ENCODE data around the gene MXI1.

DNA sequence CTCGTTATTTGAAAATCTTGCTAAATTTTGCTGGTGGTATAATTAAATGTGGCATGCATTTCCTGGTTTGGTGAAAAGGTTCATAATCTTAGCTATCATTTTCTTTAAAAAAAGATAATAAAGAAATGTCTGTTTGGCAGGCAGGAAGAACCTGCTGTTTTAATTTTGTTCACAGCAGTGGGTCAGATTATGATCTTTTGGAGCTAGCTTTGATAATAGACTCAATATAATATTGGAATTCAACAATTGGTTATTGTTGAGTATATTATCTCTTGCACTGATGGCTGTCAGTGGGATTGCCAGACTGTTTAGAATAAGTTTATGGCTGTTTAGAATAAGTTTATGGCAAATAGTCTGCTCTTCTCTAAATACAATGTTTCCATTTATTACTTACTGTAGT, 35.1 kb downstream of the MXI1 start:
- TF ChIP-seq, protein P1, sequence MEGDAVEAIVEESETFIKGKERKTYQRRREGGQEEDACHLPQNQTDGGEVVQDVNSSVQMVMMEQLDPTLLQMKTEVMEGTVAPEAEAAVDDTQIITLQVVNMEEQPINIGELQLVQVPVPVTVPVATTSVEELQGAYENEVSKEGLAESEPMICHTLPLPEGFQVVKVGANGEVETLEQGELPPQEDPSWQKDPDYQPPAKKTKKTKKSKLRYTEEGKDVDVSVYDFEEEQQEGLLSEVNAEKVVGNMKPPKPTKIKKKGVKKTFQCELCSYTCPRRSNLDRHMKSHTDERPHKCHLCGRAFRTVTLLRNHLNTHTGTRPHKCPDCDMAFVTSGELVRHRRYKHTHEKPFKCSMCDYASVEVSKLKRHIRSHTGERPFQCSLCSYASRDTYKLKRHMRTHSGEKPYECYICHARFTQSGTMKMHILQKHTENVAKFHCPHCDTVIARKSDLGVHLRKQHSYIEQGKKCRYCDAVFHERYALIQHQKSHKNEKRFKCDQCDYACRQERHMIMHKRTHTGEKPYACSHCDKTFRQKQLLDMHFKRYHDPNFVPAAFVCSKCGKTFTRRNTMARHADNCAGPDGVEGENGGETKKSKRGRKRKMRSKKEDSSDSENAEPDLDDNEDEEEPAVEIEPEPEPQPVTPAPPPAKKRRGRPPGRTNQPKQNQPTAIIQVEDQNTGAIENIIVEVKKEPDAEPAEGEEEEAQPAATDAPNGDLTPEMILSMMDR (IDR thresholded peaks at IDR 0.05), result no peak
- TF ChIP-seq EZH2phosphoT487 (IDR thresholded peaks at IDR 0.05), result no peak
- TF ChIP-seq EZH2 (IDR thresholded peaks at IDR 0.05), result no peak
